GM19043 (cell line): ENCODE results near the gene HELLS.
"Not testable (repeated sequence)": the region's sequence is repeated elsewhere in the genome, so short reads cannot be mapped to it uniquely, and the experiment has no call there.

Experiments used
- ATAC-seq: cut with Tn5 transposase; IDR thresholded peaks from one replicate; pipeline ENCODE4 v1.9.1; 2021; ENCODE audit warnings: low read depth; ENCODE audit not compliant: unreplicated experiment

Gene HELLS

DNA sequence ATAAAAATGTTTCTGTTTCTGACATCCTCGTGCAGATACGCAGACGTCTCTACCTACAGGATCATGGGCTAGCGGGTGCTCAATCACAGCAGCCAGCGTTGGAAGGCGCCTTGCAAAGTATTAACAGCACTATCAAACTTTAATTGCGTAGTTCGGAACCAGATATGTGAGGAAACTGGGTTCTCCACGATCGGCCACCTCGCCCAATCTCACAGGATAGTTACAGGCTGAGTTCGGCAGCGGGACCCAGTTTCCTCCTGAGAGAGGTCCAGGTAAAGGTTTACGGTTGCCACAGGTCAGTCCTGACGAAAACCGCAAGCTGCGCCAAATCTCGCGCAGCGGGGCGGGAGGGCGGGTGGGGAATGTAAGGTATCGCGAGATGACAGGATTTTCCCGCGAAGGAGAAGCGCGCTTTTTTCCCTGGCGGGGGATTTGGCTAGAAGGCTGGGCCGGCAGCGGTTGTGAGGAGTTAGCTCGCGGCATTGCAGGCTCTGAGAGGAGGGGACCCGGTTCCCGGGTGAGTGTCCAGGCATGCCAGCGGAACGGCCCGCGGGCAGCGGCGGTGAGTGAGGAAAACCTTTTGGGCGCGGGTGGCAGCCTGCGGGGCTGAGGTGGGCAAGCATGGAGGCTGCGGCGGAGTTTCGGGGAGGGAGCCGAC, at the start of gene HELLS:
HELLS (plus strand) TSS at position 398 of the 658 bp plus-strand sequence; CDS start at position 532, 134 bp downstream.
- ATAC-seq: peak; percentile 72

DNA sequence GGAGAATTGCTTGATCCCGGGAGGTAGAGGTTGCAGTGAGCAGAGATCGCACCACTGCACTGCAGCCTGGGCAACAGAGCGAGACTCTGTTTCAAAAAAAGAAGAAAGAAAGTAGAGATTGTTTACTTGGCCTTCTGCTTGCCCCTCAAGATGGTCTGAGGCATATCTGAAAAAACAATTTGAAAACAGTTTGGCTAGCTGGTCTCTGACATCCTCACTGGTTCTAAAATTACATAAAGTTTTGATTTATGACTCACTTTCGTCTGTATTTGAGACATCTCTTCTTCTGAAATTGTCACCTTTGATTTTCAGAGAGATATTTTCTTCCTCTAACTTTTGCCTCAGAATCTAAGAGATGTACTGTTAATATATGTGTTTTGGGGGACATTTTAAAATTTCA, 49.6 kb upstream of the HELLS start:
- no peak for ATAC-seq

DNA sequence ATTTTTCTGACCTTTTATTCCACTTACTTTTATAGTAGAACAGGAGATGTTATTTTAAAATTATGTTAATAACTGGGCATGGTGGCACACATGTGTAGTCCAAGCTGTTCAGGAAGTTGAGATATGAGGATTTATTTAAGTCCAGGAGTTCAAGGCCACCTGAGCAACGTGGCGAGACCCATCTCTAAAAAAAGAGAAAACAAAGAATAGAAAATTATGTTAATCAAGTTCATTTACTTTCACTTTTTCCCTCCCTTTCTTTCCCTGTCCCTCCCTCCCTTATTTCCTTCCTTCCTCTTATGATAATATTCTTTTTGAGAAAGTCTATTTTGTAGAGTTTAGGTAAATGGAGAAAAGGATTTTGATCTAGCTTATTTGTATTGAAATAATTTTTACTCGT, 48.9 kb upstream of the HELLS start:
- ATAC-seq: no peak

DNA sequence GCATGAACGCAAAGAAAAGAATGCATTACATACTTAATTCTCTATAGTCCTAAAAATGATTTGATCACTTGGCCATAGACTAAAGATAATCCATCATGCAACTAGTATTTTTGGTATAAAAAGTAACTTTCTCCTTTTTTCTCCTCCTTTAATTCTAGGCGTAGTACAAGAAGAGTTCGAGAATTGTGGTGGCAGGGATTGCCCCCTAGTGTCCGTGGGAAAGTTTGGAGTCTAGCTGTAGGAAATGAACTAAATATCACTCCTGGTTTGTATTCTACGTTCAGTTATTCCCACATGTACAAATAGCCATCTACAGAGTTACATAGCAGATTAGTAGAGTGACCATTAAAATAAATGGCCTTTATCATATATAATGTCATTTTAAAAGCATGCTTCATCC, 45.5 kb upstream of the HELLS start:
- no peak for ATAC-seq

DNA sequence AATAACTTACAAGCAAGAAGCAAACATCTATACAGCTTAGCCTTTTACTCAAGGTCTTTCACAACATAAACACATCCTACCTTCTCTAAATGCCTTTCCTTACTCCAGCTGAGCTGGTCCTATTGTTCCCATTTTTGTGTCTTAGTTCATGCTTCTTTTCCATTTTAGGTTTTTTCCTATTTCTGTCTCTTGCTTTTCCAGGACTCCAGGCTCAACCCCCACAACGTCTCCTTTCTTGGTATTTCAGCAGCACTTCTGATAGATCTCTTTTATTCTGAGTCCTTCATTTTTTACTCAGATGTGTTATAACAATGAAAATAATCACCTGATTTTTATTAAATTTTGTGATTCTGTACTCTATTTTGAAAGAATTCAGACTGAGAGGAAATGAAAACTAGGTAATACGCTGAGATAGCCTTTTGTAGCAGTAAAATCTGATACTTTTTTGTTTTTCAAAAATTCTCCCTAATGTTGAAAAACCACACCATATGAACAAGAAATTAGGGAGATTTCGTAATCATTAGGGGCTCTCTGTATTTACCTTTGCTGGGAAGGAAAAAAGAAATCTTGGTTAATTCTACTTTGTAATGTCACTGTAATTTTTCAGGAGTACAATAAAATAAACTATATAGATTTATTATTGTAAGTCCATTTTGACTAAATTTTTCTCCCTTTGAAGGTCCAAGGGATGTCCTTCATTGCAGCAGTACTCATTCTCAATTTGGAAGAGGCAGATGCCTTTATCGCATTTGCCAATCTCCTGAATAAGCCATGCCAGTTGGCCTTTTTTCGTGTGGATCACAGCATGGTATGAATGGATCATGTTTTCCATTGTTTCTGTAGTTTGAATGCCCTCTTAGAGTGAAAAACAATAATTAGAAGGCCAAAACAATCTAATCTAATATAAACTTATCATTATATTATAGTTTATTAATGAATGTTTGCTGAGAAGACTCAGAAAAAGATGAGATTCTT, 24.0 kb upstream of the HELLS start:
- ATAC-seq: no peak

DNA sequence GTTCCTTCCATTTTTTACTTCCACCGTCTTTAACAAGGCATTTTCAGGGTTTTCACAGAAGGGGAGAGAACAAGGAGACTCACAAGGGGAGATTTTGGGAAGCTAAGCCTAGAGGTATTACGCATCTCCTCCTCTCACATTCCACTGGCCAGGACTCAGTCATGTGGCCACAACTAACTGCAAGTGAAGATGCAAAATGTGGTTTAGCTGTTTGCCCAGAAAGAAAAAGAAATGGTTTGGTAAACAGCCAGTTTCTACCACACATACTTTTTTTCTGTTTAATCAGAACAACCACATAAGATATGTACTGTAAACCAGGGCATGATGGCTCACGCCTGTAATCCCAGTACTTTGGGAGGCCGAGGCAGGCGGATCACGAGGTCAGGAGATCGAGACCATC, 21.4 kb upstream of the HELLS start:
- no peak for ATAC-seq

DNA sequence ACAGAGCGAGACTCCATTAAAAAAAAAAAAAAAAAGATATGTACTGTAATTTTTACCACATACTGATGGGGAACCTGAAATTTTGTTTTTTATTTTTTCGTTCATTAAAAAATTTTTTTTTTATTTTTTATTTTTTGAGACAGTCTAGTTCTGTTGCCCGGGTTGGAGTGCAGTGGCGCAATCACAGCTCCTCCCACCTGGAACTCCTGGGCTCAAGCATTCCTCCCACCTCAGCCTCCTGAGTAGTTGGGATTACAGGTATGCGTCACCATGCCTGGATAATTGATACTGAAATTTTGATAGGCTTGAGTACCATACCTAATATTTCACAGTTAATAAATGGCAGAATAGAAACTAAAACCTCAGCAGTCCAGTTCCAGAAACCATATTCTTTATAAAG, 20.9 kb upstream of the HELLS start:
- ATAC-seq: no peak

DNA sequence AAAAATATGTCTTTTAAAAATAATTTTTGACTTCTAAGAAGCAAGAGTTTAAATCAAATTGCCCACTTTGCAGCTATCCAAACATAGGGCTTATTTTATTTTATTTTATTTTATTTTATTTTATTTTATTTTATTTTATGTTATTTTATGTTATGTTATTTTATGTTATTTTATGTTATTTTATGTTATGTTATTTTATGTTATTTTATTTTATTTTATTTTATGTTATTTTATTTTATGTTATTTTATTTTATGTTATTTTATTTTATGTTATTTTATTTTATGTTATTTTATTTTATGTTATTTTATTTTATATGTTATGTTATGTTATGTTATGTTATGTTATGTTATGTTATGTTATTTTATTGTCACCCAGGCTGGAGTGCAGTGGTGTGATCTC, 14.0 kb upstream of the HELLS start:
- ATAC-seq: not testable (repeated sequence)

DNA sequence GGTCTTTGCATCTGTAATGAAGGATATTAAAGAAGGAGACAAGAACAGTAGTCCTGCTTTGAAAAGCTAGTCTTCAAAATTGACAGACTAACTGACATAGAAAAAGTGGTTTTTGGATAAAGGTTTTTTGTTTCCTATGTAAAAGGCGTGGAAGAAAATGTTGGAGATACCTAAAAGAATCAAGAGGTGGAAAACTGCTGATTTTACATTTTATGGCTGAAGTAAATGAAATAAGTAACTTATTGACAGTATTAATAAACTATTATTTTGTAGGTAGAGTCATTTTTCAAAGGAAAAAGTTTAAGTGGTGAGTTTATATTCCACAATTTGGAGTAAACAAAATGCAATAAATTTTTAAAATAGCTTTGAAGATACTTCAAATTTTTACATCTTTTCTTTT, 12.6 kb upstream of the HELLS start:
- ATAC-seq: no peak

DNA sequence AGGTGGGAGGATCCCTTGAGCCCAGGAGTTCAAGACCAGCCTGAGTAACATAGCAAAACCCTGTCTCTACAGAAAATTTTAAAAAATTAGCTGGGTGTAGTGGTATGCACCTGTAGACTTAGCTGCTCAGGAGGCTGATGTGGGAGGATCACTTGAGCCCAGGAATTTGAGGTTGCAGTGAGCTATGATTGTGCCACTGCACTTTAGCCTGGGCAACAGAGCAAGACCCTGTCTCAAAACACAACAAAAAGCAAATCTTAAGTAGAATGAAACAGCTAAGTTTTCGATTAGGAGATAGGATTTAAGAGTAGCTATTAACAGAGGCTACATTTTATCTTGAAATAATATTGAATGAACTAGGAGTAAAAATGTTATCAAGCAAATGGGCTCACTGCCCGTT, 3.3 kb upstream of the HELLS start:
- not testable (repeated sequence) for ATAC-seq

DNA sequence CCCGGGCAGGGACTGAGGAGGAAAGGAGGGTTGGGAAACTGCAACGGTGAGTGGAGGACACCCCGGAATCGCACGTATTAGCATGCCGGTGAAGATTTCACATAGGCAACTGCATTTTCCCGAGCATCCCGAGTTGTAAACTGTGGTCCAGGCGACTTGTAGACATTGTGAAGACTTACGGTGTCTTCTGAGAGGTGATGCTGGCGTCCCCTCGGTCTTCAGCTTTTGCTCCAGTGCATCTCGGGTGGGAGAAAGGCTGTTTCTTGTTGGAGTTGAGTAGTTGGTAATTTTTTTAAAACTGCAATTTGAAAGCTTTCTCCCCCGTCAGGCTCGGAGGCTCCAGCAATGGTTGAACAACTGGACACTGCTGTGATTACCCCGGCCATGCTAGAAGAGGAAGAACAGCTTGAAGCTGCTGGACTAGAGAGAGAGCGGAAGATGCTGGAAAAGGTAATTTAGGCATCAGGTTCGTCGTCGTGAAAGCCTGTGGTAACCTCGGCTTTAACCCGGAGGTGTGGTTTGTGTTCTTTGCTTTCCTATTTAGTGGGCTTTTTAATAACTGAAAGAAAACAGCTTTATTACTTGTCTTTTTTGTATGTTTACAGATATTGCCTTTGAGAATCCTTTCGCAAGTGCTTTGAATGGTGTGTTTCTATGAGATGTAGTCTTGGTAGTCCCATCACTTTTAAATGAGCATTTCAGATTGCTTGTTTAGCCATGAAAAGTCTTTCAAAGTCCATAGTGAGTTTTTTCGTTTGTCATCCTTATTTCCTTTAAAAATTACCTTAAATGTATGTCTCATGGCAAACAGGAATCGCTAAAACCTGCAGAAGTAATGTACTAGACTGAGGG, 687 bp downstream of the HELLS start:
- ATAC-seq: peak; percentile 14

DNA sequence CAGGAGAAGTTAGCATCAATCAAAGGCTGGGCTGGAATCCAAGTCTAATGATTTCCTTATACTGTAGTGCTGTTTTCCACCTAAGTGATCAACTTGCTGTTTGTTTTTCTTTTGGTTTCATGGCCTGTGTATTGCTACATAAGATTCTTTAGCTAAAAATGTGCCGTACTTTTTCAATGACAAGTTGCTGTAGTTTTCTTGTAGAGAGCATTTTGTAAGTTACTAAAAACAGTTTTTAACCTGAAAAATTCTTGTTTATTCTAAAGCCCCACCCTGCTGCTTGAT, 1.3 kb downstream of the HELLS start:
- no peak for ATAC-seq

DNA sequence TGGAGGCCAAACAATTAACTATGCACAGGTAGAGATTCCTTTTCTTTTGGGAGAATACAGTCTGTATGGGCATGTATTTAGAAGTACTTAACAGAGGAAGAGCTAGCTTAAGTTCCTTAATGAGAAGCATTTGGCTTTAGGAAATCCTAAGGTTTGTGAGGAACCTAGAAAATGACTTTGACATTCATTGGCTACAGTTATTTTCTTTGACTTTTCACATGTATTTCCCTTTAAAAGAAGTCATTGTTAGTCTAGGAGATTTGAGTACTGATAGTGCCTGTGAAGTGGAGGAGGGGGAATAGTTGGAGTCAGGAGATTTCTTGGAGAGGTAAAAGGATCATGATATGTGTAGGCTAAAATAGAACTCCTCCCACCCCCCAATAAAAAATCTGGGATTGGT, 3.6 kb downstream of the HELLS start:
- ATAC-seq: no peak

DNA sequence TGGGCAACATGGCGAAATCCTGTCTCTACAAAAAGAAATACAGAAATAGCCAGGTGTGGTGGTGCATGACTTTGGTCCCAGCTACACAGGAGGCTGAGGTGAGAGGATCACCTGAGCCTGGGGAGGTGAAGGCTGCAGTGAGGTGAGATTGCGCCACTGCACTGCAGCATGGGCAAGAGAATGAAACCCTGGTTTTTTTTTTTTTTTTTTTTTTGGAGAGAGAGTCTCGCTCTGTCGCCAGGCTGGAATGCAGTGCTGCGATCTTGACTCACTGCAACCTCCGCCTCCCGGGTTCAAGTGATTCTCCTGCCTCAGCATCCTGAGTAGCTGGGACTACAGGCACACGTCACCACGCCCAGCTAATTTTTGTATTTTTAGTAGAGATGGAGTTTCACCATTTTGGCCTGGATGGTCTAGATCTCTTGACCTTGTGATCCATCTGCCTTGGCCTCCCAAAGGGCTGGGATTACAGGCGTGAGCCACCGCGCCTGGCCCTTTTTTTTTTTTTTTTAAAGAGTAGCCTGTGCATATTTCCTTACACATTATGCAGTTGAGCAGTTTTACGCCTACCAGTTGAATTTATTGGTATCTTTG, 22.2 kb downstream of the HELLS start:
- not testable (repeated sequence) for ATAC-seq

DNA sequence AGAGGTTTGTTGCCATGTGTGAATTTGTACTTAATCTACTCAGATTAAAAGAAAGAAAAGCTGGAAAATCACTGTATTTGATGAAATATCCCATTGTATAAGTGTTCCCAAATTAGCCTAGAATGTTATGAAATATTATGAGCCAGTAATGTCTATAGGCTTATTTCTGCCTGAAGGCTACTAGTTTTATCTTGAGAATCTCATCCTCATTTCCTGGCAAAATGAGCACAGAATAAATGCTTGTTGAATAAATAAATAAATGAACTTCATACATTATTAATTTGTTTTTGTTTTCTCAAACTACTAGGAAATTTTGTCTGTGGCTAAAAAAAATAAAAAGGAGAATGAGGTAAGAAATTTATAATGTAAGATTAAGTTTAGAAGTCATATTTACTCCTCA, 25.5 kb downstream of the HELLS start:
- no peak for ATAC-seq

DNA sequence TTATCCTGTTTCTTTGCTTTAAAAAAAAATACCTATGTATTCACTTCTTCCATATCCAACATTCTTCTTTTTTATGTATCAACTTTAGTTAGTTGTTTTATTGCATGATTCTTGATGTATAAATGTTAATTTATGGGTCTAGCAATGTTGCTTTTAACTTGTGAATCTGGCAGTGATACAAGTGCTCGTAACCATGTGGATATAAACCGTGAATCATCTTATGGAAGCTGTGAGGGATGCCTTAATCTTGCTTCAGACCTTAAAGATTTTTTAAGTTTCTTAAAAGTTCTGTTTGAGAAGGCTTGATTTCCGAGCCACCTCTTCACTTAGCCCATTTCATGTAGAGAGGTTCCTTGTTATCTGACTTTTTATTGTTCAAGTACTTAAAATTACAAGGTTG, 25.9 kb downstream of the HELLS start:
- no peak for ATAC-seq

DNA sequence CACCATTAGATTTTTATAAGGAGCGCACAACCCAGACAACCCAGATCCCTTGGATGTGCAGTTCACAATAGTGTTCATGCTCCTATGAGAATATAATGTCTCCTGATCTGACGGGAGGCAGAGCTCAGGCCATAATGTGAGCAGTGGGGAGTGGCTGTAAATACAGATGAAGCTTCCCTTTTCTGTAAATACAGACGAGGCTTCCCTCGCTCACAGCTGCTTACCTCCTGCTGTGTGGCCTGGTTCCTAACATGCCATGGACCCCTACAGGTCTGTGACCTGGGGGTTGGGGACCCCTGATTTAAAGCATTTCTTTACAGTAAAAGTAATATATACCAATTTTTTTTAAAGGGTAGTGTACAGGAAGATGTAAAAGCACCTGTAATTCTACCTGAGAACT, 33.2 kb downstream of the HELLS start:
- ATAC-seq: no peak

DNA sequence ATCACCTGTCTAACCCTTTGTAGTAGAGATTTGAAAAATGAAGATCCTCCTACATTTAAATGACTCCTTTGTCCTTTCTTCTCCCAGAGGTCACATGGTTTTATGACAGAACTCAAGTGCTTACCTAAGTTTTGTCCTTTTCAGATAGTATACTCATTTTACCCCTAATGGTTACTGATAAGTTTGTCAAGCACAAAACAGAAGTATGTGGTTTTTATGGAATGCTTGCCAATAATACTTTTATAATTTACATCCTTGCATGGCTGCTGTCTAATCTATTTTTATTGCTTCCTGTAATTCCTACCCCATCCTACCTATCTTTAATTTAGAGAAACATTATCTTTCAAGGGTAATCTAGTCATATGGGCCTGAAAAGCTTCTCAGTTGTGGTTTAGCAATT, 37.5 kb downstream of the HELLS start:
- no peak for ATAC-seq

DNA sequence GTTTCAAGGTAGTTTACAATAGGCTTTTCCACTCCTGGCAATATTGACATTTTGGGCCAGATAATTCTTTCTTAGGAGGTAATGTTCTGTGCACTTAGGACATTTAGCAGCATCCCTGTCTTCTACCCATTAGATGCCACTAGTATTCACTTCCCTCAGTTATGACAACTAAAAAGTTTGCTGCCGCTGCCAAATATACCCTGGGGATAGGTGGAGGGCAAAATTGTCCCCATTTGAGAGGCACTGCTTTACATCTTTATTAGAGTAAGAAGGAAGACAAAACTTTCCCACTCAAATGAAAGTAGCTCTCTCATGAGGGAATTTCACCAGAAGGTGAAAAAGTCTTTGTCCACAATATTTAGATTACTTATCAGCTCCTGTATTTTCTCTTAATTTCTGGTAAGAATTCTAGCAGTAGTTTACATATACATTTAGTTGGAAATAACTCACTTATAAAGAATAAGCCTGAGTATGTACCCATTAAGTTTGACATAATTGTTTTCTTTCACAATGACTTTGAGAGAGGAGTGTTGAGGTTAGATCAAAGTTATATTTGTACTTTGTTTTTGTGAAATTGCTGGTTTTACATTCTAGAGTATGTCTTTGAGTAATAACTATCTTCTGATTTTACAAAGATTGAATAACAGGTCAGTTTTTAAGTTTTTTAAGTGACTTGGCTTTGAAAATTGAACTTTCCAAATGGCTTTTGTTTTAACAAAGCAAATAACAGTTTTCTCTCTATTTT, 46.0 kb downstream of the HELLS start:
- ATAC-seq: peak; percentile 61
